Measurements from ENCODE around the gene PUM2.

- TF ChIP-seq, protein P1, sequence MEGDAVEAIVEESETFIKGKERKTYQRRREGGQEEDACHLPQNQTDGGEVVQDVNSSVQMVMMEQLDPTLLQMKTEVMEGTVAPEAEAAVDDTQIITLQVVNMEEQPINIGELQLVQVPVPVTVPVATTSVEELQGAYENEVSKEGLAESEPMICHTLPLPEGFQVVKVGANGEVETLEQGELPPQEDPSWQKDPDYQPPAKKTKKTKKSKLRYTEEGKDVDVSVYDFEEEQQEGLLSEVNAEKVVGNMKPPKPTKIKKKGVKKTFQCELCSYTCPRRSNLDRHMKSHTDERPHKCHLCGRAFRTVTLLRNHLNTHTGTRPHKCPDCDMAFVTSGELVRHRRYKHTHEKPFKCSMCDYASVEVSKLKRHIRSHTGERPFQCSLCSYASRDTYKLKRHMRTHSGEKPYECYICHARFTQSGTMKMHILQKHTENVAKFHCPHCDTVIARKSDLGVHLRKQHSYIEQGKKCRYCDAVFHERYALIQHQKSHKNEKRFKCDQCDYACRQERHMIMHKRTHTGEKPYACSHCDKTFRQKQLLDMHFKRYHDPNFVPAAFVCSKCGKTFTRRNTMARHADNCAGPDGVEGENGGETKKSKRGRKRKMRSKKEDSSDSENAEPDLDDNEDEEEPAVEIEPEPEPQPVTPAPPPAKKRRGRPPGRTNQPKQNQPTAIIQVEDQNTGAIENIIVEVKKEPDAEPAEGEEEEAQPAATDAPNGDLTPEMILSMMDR (IDR thresholded peaks at IDR 0.05) = no peak
- TF ChIP-seq POLR2A (IDR thresholded peaks at IDR 0.05) = no peak
Observed at GRCh38 chr2:20212871-20213503, 137.7 kb downstream of the PUM2 start.
